Vagina (tissue), 2 donors: ENCODE measurements around the gene TUBB6. TPM values are rescaled to one million over a fixed set of nuclear protein-coding genes. Genes with fewer than 3 reads are reported as not detected.

Experiments
- DNase-seq, 2 donors: peaks; one replicate each; pipeline ENCODE4 v3.0.0-alpha.2; 2017; ENCODE audit errors: extremely low spot score in 2 of 2
- H3K27ac ChIP-seq: fragments of 200-600 bp; sonication (generic); one replicate; pipeline ENCODE4 v1.5.1; 2019
- H3K27me3 ChIP-seq: fragments of 200-600 bp; sonication (generic); one replicate; pipeline ENCODE4 v1.5.1; 2019
- H3K36me3 ChIP-seq, 2 donors: fragments of 200-600 bp; sonication (generic); one replicate each; pipeline ENCODE4 v1.5.1; 2017 to 2019
- H3K4me1 ChIP-seq: fragments of 200-600 bp; sonication (generic); one replicate; pipeline ENCODE4 v1.5.1; 2019
- H3K4me3 ChIP-seq, 2 donors: fragments of 200-600 bp; sonication (generic); 1 replicate in 1 of 2; 2 replicates in 1 of 2; pipeline ENCODE4 v1.5.1; 2016 to 2019
- H3K9me3 ChIP-seq: fragments of 200-600 bp; sonication (generic); one replicate; pipeline ENCODE4 v1.5.1; 2019
- POLR2A ChIP-seq, 2 donors: fragments of 450-650 bp; IDR thresholded peaks; one replicate each; pipeline ENCODE4 v1.6.1; 2017; ENCODE audit warnings: antibody characterized with exemption in 2 of 2, mild to moderate bottlenecking in 2 of 2, moderate library complexity in 2 of 2
- POLR2AphosphoS5 ChIP-seq, 2 donors: sonication (generic); formaldehyde crosslinking; IDR thresholded peaks; one replicate each; pipeline ENCODE4 v1.9.0; 2017; ENCODE audit warnings: antibody characterized with exemption in 2 of 2, mild to moderate bottlenecking in 2 of 2, low read depth in 1 of 2; ENCODE audit not compliant: insufficient read depth in 1 of 2
- intact Hi-C: fragments of 100-400 bp; cut with DNase I; formaldehyde crosslinking; loops from one replicate; pipeline ENCODE4 v1.15.1; 2023
- total RNA-seq: library from RNA; depleted of rRNA; stranded (reverse); fragments of >200 nt; gene quantifications from one replicate; pipeline ENCODE4 v1.2.3, GENCODE V29; 2016
- TF ChIP-seq, protein P1 (sequence below), 3 experiments: fragments of 450-650 bp in 2 of 3; fragments of 200-600 bp in 1 of 3; sonication (generic) in 1 of 3; IDR thresholded peaks; one replicate each; pipeline ENCODE4 v1.5.1; 2017 to 2019; ENCODE audit warnings: antibody characterized with exemption in 3 of 3, mild to moderate bottlenecking in 2 of 3, moderate library complexity in 2 of 3

TUBB6 gene
- total RNA-seq, 1 donor from 2014 or later: 450 TPM

DNA sequence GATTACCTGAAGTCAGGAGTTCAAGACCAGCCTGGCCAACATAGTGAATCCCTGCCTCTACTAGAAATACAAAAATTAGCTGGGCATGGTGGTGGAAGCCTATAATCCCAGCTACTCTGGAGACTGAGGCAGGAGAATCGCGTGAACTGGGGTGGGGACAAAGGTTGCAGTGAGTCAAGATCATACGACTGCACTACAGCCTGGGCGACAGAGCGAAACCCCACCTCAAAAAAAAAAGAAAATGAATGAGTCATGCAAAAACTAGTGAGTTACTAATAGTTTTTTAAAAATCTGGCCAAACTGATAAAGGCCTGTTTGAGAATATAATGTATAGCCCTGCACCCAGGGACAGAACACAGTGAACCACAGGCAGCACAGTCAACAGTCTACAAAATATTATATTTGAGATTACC lies 51.5 kb downstream of the TUBB6 start:
- Histone ChIP-seq H3K4me1 (no peaks in the 10 kb centered on the region), H3K27me3 (no peaks in the 10 kb centered on the region), H3K36me3 (peaks cover 0 to 66% of the 10 kb centered on the region in 2 donors), H3K4me3 (no peak overlapping the region), H3K27ac (no peak overlapping the region), H3K9me3 (no peaks in the 10 kb centered on the region)
- TF ChIP-seq POLR2A (IDR thresholded peaks at IDR 0.05): no peak
- no peak for TF ChIP-seq POLR2AphosphoS5 (IDR thresholded peaks at IDR 0.05; ENCODE audit: insufficient read depth in 1 of 2, low read depth in 1 of 2)
- TF ChIP-seq, protein P1, sequence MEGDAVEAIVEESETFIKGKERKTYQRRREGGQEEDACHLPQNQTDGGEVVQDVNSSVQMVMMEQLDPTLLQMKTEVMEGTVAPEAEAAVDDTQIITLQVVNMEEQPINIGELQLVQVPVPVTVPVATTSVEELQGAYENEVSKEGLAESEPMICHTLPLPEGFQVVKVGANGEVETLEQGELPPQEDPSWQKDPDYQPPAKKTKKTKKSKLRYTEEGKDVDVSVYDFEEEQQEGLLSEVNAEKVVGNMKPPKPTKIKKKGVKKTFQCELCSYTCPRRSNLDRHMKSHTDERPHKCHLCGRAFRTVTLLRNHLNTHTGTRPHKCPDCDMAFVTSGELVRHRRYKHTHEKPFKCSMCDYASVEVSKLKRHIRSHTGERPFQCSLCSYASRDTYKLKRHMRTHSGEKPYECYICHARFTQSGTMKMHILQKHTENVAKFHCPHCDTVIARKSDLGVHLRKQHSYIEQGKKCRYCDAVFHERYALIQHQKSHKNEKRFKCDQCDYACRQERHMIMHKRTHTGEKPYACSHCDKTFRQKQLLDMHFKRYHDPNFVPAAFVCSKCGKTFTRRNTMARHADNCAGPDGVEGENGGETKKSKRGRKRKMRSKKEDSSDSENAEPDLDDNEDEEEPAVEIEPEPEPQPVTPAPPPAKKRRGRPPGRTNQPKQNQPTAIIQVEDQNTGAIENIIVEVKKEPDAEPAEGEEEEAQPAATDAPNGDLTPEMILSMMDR (IDR thresholded peaks at IDR 0.05): no peak
- DNase-seq: no peak
- intact Hi-C loops: no loop called here

DNA sequence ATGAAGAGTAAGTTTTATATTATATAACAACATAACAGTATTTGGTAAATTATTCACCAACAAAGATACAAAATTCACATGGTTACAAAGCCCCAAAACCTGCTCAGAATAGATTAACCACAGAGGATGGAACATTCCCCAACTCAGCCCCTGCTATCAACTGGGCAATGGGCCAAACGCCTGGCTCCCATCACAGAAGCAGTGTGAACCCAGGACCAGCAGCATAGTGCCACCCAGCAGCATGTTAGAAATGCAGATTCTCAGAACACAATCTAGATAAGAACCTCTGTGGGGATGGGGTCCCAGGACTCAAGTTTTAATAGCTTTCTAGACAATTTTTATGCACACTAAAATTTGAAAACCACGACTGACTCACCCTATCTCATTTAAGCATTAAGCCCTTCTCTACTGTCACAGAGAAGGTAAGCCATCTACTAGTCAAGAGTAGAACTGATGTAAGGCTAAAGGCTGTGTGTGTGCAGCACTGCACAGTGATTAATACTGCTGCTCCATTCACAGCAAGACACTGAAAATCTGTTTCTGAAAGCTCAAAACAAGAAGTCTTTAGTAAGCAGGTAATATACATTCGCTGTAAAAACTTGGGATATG lies 53.8 kb downstream of the TUBB6 start:
- Histone ChIP-seq H3K27ac (no peak overlapping the region), H3K4me3 (no peak overlapping the region), H3K9me3 (no peaks in the 10 kb centered on the region), H3K27me3 (no peaks in the 10 kb centered on the region), H3K36me3 (peaks cover 0 to 68% of the 10 kb centered on the region in 2 donors), H3K4me1 (no peaks in the 10 kb centered on the region)
- TF ChIP-seq POLR2AphosphoS5 (IDR thresholded peaks at IDR 0.05; ENCODE audit: insufficient read depth in 1 of 2, low read depth in 1 of 2) (no peak), POLR2A (IDR thresholded peaks at IDR 0.05) (no peak)
- TF ChIP-seq, protein P1 (IDR thresholded peaks at IDR 0.05): no peak
- intact Hi-C loops: no loop called here
- no peak for DNase-seq

GRCh38 chr18:12362473-12363174 lies 54.6 kb downstream of the TUBB6 start:
- H3K4me1 ChIP-seq: no peaks in the 10 kb centered on the region
- H3K27me3 ChIP-seq: no peaks in the 10 kb centered on the region
- H3K27ac ChIP-seq: no peak overlapping the region
- H3K36me3 ChIP-seq: peaks cover 0 to 69% of the 10 kb centered on the region in 2 donors
- H3K9me3 ChIP-seq: no peaks in the 10 kb centered on the region
- H3K4me3 ChIP-seq: no peak overlapping the region
- intact Hi-C loops: no loop called here
- TF ChIP-seq POLR2A (IDR thresholded peaks at IDR 0.05) (no peak), POLR2AphosphoS5 (IDR thresholded peaks at IDR 0.05; ENCODE audit: insufficient read depth in 1 of 2, low read depth in 1 of 2) (no peak)
- TF ChIP-seq, protein P1 (IDR thresholded peaks at IDR 0.05): no peak
- no peak for DNase-seq

- Histone ChIP-seq H3K27me3 (no peaks in the 10 kb centered on the region), H3K27ac (no peak overlapping the region), H3K4me1 (no peaks in the 10 kb centered on the region), H3K9me3 (no peaks in the 10 kb centered on the region), H3K36me3 (peaks cover 0 to 64% of the 10 kb centered on the region in 2 donors), H3K4me3 (no peak overlapping the region)
- intact Hi-C loops: no loop called here
- no peak for DNase-seq
- TF ChIP-seq POLR2AphosphoS5 (IDR thresholded peaks at IDR 0.05; ENCODE audit: insufficient read depth in 1 of 2, low read depth in 1 of 2): no peak
- TF ChIP-seq, protein P1 (IDR thresholded peaks at IDR 0.05): no peak
- no peak for TF ChIP-seq POLR2A (IDR thresholded peaks at IDR 0.05)
These were observed 58.3 kb downstream of the TUBB6 start for GRCh38 chr18:12366379-12366778.

GRCh38 chr18:12366784-12367183 lies 58.7 kb downstream of the TUBB6 start:
- no peak for TF ChIP-seq POLR2AphosphoS5 (IDR thresholded peaks at IDR 0.05; ENCODE audit: insufficient read depth in 1 of 2, low read depth in 1 of 2)
- TF ChIP-seq POLR2A (IDR thresholded peaks at IDR 0.05): no peak
- TF ChIP-seq, protein P1 (IDR thresholded peaks at IDR 0.05): no peak
- Histone ChIP-seq H3K4me3 (no peak overlapping the region), H3K27ac (no peak overlapping the region), H3K4me1 (no peaks in the 10 kb centered on the region), H3K36me3 (peaks cover 0 to 64% of the 10 kb centered on the region in 2 donors), H3K27me3 (no peaks in the 10 kb centered on the region), H3K9me3 (no peaks in the 10 kb centered on the region)
- intact Hi-C loops: no loop called here
- DNase-seq: no peak
